DND-41 (cell line): Measurements from ENCODE around the gene KIAA0753.

Experiments used
- ATAC-seq: fragments of 200-7000 bp; cut with Tn5 transposase; 3 replicates; pipeline ENCODE4 v1.9.1; 2021; ENCODE audit warnings: low read depth; ENCODE audit not compliant: insufficient read depth
- DNase-seq: peaks from one replicate; pipeline ENCODE4 v3.0.0-alpha.2; 2020
- H2AFZ ChIP-seq: 2 replicates; pipeline ENCODE4 v1.6.0; 2012; ENCODE audit warnings: low read depth, low read length
- H3K27ac ChIP-seq: 2 replicates; pipeline ENCODE4 v1.5.1; 2012; ENCODE audit warnings: low read length, inconsistent platforms
- H3K27me3 ChIP-seq: fragments of 200-600 bp; sonication (generic); 2 replicates; pipeline ENCODE4 v1.6.0; 2012; ENCODE audit warnings: low read length, mild to moderate bottlenecking, inconsistent platforms; ENCODE audit not compliant: insufficient read depth, poor library complexity
- H3K36me3 ChIP-seq: 2 replicates; pipeline ENCODE4 v1.5.1; 2012; ENCODE audit warnings: low read length, inconsistent platforms; ENCODE audit not compliant: insufficient read depth
- H3K4me1 ChIP-seq: 2 replicates; pipeline ENCODE4 v1.5.1; 2012; ENCODE audit warnings: mild to moderate bottlenecking, low read length; ENCODE audit not compliant: insufficient read depth
- H3K4me2 ChIP-seq: 2 replicates; pipeline ENCODE4 v1.6.0; 2012; ENCODE audit warnings: mild to moderate bottlenecking, moderate library complexity, low read length, inconsistent platforms; ENCODE audit not compliant: insufficient read depth
- H3K4me3 ChIP-seq, 2 experiments: fragments of 200-600 bp in 1 of 2; shearing (Covaris generic) in 1 of 2; 2 replicates each; pipeline ENCODE4 v1.5.1; 2012 to 2016; ENCODE audit warnings: inconsistent platforms in 2 of 2, low read length in 2 of 2, mild to moderate bottlenecking in 2 of 2, low read depth in 1 of 2, moderate library complexity in 1 of 2
- H3K79me2 ChIP-seq: 2 replicates; pipeline ENCODE4 v1.6.0; 2012; ENCODE audit warnings: low read length, inconsistent platforms; ENCODE audit not compliant: insufficient read depth
- H3K9ac ChIP-seq: 2 replicates; pipeline ENCODE4 v1.6.0; 2012; ENCODE audit warnings: low read depth, mild to moderate bottlenecking, inconsistent platforms, low read length, moderate library complexity
- H3K9me3 ChIP-seq: 2 replicates; pipeline ENCODE4 v1.5.1; 2012; ENCODE audit warnings: low read length, moderate library complexity, mild to moderate bottlenecking, inconsistent platforms; ENCODE audit not compliant: insufficient read depth, severe bottlenecking
- H4K20me1 ChIP-seq: 2 replicates; pipeline ENCODE4 v1.6.0; 2012; ENCODE audit warnings: low read length; ENCODE audit not compliant: insufficient read depth
- EZH2 ChIP-seq: IDR thresholded peaks from 3 replicates; pipeline ENCODE4 v1.6.1; 2012; ENCODE audit warnings: borderline replicate concordance, low read depth, mild to moderate bottlenecking, moderate library complexity, low read length, inconsistent platforms; ENCODE audit not compliant: severe bottlenecking
- TF ChIP-seq, protein P1 (sequence below): IDR thresholded peaks from 2 replicates; pipeline ENCODE4 v1.5.1; 2012; ENCODE audit warnings: borderline replicate concordance, low read length, moderate library complexity, mild to moderate bottlenecking; ENCODE audit not compliant: poor library complexity, severe bottlenecking; ENCODE audit errors: extremely low read depth

KIAA0753 gene

DNA sequence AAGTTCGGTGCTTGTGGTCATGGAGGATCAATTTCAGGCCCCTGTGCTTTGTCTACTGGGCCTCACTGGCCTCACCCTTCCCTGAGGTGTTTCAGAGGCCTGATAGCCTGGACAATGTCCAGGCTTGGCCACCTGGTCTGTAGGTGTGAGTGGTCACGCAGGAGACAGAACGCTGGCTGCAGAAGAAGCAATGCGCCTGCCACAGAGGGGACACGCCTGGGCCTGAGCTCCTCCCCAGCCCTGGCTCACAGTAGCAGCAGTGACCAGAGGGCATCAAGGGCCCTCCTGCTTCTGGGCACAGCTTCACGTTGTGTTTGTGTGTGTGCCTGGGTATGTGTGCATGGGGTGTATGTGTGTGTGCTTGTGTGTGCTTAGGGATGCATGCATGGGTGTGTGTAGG lies 82.2 kb downstream of the KIAA0753 start:
- Histone ChIP-seq H3K36me3 (no peaks in the 10 kb centered on the region), H3K27ac (no peak overlapping the region), H3K4me1 (no peaks in the 10 kb centered on the region), H3K27me3 (no peaks in the 10 kb centered on the region), H2AFZ (no peak overlapping the region), H3K79me2 (no peaks in the 10 kb centered on the region), H3K4me3 (no peak overlapping the region), H4K20me1 (peaks cover 8% of the 10 kb centered on the region), H3K9ac (no peak overlapping the region), H3K9me3 (no peaks in the 10 kb centered on the region), H3K4me2 (no peak overlapping the region)
- DNase-seq, result no peak
- no peak for TF ChIP-seq EZH2
- TF ChIP-seq, protein P1, sequence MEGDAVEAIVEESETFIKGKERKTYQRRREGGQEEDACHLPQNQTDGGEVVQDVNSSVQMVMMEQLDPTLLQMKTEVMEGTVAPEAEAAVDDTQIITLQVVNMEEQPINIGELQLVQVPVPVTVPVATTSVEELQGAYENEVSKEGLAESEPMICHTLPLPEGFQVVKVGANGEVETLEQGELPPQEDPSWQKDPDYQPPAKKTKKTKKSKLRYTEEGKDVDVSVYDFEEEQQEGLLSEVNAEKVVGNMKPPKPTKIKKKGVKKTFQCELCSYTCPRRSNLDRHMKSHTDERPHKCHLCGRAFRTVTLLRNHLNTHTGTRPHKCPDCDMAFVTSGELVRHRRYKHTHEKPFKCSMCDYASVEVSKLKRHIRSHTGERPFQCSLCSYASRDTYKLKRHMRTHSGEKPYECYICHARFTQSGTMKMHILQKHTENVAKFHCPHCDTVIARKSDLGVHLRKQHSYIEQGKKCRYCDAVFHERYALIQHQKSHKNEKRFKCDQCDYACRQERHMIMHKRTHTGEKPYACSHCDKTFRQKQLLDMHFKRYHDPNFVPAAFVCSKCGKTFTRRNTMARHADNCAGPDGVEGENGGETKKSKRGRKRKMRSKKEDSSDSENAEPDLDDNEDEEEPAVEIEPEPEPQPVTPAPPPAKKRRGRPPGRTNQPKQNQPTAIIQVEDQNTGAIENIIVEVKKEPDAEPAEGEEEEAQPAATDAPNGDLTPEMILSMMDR, result no peak
- no peak for ATAC-seq

DNA sequence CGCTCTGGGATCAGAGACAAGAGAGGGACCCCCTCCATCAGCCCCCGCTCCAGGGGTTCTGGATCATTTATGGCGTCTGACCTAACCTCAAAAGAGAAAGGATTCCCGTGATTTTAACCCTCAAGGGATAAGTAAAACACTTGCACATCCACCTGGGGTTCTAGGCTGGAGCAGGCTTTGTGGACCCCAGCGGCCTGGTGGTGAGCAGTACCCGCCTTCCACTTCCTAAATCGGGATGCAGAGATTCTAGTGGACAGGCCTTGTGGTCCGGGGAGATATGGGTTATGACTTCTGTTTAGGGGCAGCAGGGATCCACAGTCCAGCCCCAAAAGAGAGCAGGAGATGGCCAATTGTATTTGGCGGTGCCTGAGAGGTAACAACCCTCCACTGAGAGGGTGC lies 83.5 kb downstream of the KIAA0753 start:
- no peak overlapping the region for H2AFZ ChIP-seq
- no peak overlapping the region for H3K27ac ChIP-seq
- no peak overlapping the region for H3K9ac ChIP-seq
- DNase-seq (no peak), ATAC-seq (no peak)
- no peaks in the 10 kb centered on the region for H3K9me3 ChIP-seq
- H3K4me1 ChIP-seq, result no peaks in the 10 kb centered on the region
- no peaks in the 10 kb centered on the region for H3K36me3 ChIP-seq
- no peaks in the 10 kb centered on the region for H3K27me3 ChIP-seq
- no peak overlapping the region for H3K4me2 ChIP-seq
- no peaks in the 10 kb centered on the region for H3K79me2 ChIP-seq
- H3K4me3 ChIP-seq, result no peak overlapping the region
- peaks cover 8% of the 10 kb centered on the region for H4K20me1 ChIP-seq
- TF ChIP-seq EZH2, result no peak
- TF ChIP-seq, protein P1, result no peak

DNA sequence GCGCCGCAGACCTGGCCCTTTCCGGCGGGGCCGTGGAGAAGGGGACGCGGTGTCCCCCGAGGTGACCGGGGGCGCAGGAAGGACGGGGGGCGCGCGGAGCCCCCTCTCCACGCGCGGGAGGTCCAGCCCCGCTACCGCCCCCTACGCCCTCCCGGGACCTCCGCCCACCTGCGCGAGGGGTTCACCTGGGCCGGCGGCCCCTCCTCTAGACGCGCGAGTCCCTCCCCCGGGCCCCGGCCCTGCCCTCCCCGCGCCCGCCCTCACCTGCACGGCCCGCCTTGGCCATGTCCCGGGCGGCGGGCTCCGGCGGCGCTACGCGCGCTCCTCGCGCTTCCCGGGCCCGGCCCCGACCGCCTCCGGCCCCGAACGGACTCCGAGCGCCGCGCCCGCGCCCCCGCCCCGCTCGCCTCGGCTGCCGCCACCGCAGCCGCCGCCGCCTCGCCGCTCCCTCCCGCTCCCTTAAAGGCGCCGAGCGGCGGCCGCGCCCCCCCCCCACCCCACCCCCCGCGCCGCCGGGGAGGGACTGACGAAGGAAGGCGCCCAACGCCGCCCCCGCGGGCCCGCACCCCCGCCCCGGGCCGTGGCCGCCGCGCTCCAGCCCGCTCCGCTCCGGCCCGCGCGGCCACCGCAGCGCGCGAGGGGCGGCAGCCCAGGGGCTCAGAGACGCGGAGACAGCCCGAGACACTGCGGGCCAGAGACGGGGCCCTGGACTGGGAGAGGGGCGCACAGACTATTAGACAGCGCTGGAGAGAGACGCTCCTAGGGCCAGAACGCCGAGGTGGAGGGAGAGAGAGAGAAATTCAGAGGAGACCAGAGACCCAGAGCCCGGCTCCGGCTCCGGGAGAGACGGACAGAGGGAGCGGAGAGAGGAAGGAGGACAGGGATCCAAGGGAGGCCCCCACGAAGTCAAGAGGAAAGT lies 84.1 kb downstream of the KIAA0753 start, which contains the start of gene PITPNM3:
Gene PITPNM3, minus strand, starts transcription at position 435 of the 919 bp plus-strand sequence. Its CDS starts 149 bp downstream, at position 286.
- H3K4me2 ChIP-seq, result no peak within 1 kb of the TSS

More for the DNA sequence above, 84.1 kb downstream of the KIAA0753 start, which contains the start of gene PITPNM3:
- Histone ChIP-seq H3K79me2 (no peaks in the 10 kb centered on the region), H3K9me3 (no peaks in the 10 kb centered on the region), H4K20me1 (peaks cover 8% of the 10 kb centered on the region), H3K9ac (no peak within 1 kb of the TSS), H3K27ac (no peak within 1 kb of the TSS), H3K36me3 (no peaks in the 10 kb centered on the region), H3K4me3 (no peak within 1 kb of the TSS), H3K4me1 (no peaks in the 10 kb centered on the region), H2AFZ (no peak within 1 kb of the TSS), H3K27me3 (no peaks in the 10 kb centered on the region)
- TF ChIP-seq, protein P1, result no peak
- TF ChIP-seq EZH2, result no peak
- ATAC-seq (no peak), DNase-seq (no peak)
